ENCODE data around the gene CFAP97.

CFAP97 gene

GRCh38 chr4:185196437-185196836 is 7.4 kb downstream of the CFAP97 start:
- DNase-seq: no peak

GRCh38 chr4:185194924-185195888 is 8.6 kb downstream of the CFAP97 start:
- no peak for DNase-seq

- no peak for DNase-seq
These were observed 11.7 kb downstream of the CFAP97 start for GRCh38 chr4:185192059-185192458.

DNA sequence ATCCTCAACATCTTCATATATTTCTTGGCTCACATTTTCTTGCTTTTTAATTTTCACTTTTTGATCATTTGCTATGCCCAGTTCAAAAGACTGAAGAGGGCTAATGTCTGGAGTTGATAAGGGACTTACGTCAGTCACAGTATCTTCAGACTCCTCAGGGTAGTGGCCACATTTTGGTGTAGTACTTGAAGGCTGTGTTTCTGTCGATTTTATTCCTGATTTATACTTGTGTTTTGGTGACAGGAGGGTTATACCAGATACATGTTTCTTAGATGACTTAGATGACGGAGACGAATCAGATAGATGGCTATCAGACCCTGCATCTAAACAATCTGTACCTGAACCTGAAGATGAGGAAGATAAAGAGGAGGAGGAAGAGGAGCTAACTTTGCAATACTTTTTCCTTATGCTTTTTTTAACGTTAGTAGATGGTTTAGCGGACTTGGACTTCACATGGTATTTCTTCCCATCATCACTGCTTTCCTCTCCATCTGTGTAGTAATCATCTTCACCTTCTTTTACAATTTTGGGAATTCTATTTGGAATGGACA is 13.4 kb downstream of the CFAP97 start:
- DNase-seq: no peak

DNA sequence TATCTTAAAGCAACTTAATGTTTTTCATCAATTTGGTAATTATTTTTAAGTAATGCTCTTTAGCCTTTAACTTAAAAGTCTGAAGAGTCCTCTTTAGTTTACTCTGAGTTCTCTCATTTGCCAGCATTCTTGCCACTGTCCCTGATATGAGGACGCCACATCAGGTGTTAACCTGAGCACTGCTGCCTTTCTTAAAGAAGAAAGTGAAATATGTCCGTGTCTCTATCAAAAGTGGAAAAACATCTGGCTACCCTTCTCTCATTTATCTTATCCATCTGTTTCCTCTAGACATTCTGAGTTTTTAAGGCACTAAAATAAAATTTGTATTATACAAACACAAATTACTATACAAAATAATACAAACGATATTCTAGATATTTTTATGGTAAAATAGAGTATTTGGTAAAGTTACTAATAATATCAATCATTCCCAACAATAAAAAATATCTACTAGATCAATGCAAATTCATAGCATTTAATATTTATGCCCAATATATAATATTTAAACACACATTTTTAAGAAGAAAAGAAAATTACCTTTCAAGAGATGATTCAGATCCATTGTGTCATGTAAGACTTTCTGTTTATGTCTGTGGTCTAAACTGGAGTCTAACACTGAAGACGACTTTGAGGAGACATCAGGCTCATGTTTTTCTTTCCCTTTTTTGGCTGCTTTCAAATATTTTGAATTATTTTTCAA is 14.0 kb downstream of the CFAP97 start:
- DNase-seq: no peak

GRCh38 chr4:185186769-185187168 is 17.0 kb downstream of the CFAP97 start:
- no peak for DNase-seq

DNA sequence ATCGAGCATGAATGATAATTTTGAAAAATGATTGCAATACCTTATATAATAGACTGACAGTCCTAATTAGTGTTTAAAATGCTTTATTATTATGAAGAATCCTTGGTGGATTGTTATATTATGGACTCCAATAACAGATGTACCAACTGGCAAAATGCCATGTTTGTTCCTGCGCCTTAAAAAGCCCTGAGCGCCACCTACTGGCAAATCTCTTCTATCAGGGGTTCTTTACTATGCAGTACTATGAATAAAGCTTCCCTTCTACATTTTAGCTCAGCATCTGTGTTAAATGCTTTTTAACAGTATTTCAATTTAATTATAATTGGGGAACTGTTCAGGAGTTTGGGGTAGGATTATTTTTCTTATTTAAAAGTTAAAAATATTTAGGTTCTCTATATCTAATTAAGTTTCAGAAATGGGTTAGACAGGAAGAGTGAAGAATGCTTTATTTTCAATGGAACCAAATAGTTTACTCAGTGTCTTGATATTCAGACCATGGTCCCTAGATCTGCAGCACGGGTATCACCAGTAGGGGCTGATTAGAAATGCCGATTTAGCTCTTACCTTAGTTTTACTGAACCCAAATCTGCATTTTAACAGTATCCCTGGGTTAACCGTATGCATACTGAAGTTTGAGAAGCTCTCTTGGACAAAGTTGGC is 20.0 kb downstream of the CFAP97 start:
- DNase-seq: peak; percentile 68 to 77

DNA sequence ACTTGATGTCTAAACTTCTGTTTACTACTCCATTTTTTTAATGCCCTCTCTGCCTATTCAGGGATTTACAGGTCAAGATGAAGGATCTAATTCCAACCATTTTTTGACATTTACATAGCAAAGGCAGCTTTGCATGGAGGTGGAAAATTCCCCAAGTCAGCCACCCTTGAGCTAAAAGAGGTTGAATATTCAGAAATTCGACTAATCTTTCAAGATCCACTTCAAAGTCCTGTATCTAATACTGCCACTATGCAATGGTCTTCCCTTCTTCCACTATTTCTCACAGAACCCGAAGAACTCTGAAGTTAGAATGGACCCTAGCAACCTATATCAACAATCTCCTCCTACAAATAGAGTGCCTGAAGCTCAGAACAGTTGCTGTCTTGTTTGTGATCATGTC is 21.6 kb downstream of the CFAP97 start:
- no peak for DNase-seq

DNA sequence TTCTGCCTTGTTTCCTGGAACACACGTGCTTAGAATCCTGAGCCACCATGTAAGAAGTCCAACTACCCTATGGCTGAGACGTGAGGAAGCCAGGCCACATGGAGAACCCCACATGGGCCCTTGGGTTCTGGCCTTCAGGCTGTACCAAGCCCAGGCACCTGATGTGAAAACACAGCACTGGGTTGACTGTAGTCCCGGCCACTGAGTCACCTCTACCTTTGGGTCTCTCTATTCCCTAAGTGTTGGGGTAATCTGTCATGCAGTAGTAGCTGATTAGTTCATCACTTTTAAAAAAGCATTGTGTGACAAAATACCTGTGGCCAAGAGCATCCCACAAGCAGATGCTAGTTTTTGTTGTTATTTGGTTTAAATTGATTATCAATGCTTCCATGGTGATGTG is 24.3 kb downstream of the CFAP97 start:
- DNase-seq: no peak

GRCh38 chr4:185171373-185172071 is 32.3 kb downstream of the CFAP97 start:
- DNase-seq: no peak

GRCh38 chr4:185167234-185167633 is 36.6 kb downstream of the CFAP97 start:
- no peak for DNase-seq

DNA sequence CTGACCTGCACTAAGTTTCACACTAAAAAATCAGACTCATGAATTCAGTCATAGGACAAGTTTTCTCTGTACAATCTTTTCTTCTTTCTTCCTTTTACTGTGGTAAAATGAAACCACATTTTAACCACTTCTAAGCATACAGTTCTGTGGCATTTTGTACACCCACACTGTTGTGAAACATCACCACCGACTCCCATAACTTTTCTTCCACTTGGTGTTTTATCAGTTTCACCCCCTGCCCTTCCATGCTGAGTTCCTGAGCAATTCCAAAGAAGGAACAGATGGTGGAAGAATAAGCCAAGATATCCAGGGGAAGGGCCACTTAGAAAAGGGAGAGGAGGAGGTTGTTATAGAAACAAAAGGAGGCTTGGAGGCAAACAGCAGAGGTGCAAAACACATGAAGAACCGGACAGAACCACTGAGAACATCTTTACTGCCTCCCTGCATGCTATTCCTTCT is 38.2 kb downstream of the CFAP97 start:
- DNase-seq: no peak

DNA sequence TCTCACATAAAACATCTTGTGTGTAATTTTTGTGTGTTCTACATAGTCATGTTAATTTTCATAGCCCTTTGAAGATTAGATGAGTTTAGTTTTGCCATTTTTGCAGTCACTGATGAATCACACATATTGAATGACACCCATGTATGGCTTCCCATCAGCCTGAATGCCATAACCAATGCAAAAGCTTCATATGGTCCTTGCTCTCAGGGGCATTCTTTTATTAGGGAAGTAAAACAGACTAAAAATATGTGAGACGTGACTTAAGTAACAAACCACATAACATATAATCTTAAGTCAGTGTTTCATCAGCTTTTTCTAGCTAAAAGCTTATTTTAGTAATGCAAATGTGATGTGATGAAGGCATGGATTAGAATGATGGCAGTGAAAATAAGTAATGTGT is 52.5 kb downstream of the CFAP97 start:
- DNase-seq: no peak

DNA sequence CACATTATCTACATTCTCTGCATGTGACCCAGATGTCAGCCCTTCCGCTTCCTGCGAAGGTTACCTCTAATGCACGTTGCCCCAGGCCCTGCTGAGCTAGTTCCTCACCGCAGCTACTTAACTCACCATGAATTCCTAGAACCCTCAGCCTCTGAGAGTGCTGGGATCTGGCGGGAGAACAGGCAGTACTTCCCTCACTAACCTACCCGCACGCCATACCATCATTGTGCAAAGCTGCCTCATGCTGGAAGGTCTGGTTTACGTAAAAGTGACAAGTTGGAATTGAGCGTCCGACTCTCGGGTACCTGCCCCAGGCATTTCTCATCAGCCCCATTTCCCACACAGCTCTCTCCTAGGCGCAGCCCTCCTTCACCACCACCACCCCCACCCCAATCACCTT is 54.4 kb downstream of the CFAP97 start:
- no peak for DNase-seq

DNA sequence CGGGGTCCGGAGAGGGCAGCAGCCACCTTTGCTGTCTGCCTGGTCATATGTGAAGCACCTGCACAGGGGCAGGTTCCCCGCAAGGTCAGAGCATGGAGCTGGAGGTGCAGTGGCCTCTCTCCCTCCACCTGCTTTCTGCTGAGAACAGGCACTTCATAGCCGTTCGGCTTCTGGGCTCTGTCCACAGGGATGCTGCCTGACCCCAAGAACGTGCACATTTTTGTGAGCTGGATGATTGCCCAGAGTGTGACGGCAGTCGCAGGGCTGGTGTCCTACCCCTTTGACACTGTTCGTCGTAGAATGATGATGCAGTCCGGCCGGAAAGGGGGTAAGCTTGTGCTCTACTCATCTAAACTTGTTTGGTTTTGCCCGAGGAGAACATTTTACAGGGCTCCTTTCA is 58.2 kb downstream of the CFAP97 start:
- no peak for DNase-seq

DNA sequence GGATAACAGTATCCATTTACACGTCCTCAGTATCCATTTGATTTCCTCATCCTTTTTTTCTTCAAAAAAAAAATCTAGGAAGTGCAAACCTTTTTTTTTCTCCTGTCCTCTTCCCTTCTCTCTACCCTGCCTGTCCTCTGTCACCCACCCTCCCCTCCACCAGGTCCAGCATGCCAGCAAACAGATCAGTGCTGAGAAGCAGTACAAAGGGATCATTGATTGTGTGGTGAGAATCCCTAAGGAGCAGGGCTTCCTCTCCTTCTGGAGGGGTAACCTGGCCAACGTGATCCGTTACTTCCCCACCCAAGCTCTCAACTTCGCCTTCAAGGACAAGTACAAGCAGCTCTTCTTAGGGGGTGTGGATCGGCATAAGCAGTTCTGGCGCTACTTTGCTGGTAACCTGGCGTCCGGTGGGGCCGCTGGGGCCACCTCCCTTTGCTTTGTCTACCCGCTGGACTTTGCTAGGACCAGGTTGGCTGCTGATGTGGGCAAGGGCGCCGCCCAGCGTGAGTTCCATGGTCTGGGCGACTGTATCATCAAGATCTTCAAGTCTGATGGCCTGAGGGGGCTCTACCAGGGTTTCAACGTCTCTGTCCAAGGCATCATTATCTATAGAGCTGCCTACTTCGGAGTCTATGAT is 59.1 kb downstream of the CFAP97 start:
- no peak for DNase-seq

- DNase-seq: no peak
These were observed 60.2 kb downstream of the CFAP97 start for GRCh38 chr4:185143601-185143969.

- peak; percentile 76 to 79 for DNase-seq
These were observed 60.7 kb downstream of the CFAP97 start, which contains the start of gene SLC25A4 for GRCh38 chr4:185142912-185143600. Gene SLC25A4 (plus strand): TSS chr4:185143266. CDS start chr4:185143373, 107 bp downstream.

GRCh38 chr4:185142564-185142911 is 61.3 kb downstream of the CFAP97 start:
- DNase-seq: no peak

DNA sequence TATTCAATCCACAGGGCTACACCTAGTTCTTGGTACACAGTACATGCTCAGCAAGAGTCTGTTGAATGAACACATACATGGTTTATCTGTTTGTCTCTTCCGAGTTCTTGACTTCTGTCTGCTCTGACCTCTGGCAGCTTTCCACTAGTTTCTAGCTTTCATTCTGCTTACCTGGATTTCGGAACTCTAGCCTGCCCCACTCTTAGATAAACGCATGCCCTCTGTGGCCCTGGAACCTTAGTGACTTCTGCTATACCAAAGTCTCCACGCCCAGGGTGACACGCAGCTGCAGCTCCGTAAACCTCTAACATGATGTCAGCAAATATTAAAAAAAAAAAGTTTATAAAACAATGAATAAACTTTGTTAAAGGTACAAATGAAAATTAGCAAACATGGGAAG is 62.0 kb downstream of the CFAP97 start:
- DNase-seq: no peak

DNA sequence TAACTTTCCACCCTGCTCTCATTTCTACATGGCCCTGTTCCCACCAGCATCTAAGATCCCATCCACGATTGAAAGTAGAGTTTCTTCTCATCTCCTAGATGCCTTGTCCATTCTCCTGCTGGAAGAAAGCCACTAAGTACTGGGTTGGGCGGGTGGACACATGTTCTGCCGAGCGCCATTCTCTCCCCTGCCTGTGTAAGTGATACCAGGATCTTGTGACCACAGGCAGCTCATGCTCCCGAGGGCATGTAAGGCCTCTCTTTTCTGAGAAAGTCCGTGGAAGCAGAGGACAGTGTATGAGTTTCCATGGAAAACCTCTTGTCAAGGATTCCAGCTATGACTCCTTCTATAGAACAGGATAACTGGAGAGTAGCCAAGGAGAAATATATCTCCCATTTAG is 64.1 kb downstream of the CFAP97 start:
- no peak for DNase-seq

Measured in stimulated activated CD4-positive, alpha-beta T cell treated with anti-CD3 and anti-CD28 coated beads, Interleukin-2, amount 100 ng/mL, for 48 hours (primary cell).